GM21515 (cell line): Measurements from ENCODE around the gene NDUFS4.
"Not testable (repeated sequence)": the region's sequence is repeated elsewhere in the genome, so short reads cannot be mapped to it uniquely, and the experiment has no call there.

ENCODE experiments used
- ATAC-seq: cut with Tn5 transposase; IDR thresholded peaks from one replicate; pipeline ENCODE4 v1.9.1; 2021; ENCODE audit not compliant: unreplicated experiment

Gene NDUFS4

DNA sequence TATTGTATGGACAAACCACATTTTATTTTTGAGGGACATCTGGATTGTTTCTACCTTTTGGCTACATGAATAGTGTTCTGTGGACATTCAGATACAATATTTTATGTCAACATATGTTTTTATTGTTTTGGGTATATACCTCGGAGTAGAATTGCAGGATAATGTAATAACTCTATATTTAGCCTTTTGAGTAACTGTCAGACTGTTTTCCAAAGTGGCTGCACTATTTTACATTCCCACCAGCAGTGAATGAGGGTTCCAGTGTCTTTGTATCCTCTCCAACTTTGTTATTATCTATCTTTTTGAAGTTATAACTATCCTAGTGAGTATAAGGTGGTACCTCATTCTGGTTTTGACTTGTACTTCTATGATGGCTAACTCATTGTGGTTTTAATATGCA is 11.0 kb downstream of the NDUFS4 start:
- no peak for ATAC-seq

DNA sequence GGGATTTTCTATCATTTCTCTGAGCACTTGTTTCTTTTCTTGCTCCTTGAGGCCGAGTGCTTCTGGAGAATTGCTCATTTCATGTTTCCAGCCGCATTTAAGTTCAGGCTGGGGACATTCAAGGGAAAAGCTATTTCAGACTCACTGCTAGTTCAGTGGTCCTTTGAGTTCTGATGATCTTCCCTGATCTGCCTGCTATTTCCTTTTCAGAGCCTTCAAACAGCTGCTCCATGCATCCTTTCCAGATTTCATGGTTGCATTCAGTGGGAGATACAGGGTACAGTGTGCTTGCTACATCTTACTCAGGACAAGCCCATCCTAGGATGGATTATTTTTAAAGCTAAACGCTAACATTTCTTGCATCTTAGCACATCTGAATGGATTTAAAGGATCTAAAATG is 14.7 kb downstream of the NDUFS4 start:
- ATAC-seq: no peak

DNA sequence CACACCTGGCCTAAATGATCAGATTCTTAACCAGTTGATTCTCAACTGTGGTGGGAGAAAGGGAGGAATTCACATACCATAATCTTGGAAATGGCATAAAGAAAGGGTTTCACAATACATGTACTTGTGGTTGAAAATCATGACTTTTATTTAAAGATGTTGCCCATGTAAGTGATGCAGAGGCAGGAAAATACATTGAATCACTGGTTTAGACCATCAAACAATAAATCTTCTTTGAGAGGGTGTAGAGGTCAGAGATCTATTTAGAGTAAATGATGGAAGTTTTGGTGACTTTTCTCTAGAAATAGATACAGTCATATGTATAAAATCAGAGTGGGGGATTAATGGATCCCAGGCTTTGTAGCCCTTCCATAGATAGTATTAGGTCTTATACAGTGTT is 15.4 kb downstream of the NDUFS4 start:
- ATAC-seq: no peak

DNA sequence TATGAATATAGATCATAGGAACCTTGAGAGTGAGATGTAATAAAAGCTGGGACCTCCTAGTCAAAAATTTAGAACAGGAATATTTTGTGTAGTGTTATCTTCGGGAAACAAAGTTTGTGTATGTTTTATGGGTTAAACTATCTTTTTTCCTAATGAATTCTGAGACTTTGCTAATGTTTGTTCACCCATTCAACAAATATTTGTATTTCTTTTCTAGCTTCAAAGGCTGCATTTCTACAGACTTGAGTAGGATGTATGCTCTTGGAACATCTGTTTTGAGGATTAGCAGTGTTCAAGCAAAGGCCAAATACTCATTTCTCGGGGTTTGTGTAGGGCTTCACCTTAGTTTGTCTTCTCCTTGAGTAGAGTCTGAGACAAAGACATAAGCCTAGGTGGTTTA is 16.2 kb downstream of the NDUFS4 start:
- ATAC-seq: no peak

DNA sequence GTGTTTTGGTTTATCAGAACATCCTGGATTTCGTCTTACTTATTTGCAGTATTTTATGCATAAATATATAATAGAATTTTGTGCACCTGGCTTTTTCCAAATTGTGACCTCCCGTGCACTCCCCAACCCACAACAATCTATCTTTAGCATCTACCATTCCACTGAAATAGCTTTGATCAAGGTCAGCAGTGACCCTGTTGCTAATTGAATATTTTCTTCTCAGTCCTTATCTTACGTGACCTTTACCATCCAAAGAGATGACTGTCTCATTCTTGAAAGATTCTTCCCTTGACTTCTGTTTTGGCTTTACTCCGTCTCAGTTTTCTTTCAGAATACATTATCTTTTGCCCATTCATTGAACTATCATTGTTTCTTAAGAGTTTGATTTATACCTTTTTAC is 18.4 kb downstream of the NDUFS4 start:
- ATAC-seq: no peak

DNA sequence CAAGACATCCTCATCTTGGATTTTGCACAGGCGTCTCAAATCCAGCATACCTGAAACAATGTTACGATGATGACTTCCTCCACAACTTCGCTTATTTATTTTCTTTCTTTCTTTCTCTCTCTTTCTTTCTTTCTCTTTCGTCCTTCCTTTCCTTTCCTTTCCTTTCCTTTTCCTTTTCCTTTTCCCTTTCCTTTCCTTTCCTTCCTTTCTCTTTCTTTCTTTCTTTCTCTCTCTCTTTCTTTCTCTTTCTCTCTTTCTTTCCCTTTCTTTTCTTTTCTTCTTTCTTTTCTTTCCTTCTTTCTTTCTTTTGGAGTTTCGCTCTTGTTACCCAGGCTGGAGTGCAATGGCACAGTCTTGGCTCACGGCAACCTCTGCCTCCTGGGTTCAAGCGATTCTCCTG is 20.1 kb downstream of the NDUFS4 start:
- no peak for ATAC-seq

DNA sequence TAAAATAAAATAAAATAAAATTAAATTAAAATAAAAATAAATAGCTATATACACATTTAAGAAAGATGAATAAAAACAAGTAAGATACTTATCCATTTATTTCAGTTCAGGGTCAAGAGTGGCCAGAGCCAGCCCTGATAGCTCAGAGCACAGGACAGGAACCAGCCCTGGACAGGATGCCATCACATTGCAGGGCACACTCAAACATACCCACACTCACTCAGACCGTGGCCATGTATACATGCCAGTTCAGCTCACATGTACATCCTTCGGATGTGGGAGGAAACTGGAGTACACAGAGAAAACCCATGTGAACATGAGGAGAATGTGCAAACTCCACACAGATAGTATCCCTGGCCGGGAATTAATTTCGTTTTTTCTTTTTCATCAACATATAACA is 21.8 kb downstream of the NDUFS4 start:
- ATAC-seq: no peak

DNA sequence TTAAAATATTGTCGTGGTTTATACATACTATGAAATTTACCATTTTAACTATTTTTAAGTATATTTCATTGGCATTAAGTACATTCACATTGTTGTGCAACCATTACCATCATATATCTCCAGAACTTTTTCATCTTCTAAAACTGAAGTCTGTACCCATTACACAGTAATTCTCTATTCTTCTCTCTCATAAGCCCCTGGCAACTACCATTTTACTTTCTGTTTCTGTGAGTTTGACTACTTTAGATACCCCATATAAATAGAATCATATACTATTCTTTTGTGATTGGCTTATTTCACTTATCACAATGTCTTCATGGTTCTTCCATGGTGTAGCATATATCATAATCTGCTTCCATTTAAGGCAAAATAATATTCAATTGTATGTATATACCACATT is 30.3 kb downstream of the NDUFS4 start:
- no peak for ATAC-seq

DNA sequence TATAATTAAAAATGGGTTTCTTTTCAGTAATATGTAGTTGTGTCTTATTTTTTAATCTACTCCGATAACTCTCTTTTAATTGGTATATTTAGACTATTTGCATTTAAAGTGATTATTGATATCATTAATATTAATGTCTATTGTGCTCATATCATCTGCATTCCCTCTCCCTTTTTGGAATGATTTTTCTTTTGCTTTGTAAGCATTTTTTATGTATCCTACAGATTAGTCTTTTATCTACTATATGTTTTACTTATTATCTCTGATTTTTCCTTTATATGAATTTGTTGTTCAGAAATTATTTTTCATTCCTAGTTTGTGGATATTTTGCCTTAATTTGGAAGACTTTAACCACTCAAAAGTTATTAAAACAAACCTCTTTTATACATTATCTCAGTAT is 34.0 kb downstream of the NDUFS4 start:
- ATAC-seq: no peak

DNA sequence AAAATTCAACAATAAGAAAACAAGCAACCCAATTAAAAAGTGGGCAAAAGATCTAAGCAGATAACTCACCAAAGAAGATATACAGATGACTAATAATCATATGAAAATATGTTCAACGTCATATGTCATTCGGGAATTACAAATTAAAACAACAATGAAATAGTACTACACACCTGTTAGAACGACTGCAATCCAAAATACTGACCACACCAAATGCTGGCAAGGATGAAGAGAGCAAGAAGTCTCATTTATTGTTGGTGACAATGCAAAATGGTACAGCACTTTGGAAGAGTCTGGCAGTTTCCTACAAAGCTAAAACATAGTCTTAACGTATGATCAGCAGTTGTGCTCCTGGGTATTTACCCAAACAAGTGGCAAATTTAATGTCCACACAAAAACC is 37.5 kb downstream of the NDUFS4 start:
- no peak for ATAC-seq

DNA sequence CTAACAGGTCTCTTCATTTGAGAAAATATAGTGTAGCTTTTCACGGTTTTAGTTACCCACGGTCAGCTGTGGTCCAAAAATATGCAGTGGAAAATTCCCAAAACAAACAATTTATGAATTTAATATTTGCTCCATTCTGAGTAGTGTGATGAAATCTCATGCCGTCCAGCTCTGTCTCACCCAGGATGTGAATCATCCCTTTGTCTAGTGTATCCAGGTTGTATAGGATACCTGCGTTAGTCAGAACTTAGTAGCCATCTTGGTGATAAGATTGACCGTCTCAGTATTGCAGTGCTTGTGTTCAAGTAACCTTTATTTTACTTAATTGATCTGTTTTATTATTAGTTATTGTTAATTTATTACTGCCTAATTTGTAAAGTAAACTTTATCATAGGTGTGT is 41.1 kb downstream of the NDUFS4 start:
- ATAC-seq: no peak

DNA sequence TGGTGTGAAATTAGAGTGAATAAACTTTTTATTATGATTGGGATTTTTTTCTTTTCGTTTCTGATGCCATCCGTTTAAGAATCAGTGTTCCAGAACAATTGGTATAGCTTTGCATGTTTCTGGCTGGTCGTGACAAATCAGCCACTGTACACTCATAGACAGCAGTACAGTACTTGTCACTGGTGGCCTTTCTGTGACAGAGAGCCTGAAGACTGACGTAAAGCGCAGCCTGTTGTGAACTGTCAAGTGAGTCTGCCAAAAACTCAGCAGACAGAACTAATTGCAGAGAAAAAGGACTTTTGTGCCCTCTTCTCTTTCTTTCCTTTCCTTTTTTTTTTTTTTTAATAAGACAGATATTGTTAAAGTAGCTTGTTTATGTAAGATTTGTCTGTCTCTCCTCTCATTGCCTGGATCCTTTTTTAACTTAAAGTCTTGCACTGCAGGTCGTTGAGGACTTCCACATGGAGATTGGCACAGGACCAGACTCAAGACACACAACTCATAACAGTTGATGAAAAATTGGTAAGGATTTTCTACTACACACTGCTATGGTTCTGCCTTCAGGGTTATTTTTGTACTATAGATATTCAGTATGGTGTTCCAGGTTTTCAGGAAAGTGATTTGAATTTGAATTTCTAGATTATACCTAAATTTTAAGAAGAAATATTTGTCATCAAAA is 42.7 kb downstream of the NDUFS4 start:
- ATAC-seq: no peak

DNA sequence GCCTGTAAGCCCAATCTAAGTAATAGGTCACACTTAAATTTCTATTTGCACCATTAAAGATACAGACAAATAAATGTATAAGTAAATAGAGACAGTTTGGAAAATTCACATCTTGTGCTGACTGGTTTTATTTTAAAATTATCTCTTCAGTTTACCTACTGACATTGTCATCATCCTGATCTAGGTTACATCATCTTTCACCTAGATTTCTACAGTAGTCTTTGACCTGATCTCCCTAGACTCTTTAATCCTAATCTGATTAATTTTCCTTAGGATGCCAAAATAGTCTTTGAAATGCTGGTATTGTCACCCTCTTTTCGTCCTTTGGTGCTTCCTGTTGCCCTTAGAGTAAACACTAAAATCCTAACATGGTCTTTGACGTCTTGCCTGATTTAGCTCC is 43.9 kb downstream of the NDUFS4 start:
- ATAC-seq: no peak

DNA sequence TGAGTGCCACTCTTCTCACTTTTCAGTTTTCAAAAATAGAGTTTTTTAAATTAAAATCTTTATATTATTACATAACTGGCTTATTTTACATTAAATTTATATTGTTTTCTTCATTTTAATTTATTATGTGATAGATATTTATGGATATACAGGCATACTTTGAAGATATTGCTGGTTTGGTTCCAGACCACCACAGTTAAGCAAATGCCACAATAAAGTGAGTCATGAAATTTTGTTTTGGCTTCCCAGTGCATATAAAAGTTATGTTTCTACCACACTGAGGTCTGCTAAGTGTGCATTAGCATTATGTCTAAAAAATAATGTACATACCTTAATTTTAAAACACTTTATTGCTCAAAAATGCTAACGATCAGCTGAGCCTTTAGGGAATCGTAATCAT is 47.4 kb downstream of the NDUFS4 start:
- no peak for ATAC-seq

DNA sequence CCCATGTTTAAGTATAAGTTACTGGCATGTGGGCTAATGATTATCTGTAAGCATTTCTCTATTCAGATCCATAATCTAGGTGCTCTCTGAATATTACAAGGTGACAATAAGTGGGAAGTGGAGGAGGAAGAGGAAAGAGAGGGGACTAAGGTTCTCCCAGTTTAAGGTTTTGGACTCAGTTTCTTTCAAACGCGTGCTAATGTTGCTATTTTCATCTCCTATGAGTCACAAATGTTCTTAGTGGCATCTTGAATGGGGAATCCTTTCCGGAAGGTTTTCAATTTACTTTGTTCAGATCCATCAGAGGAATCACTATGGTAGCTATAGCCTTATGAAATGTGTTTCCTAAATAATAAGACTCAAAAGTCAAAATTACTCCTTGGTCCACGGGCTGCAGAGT is 48.5 kb downstream of the NDUFS4 start:
- not testable (repeated sequence) for ATAC-seq

DNA sequence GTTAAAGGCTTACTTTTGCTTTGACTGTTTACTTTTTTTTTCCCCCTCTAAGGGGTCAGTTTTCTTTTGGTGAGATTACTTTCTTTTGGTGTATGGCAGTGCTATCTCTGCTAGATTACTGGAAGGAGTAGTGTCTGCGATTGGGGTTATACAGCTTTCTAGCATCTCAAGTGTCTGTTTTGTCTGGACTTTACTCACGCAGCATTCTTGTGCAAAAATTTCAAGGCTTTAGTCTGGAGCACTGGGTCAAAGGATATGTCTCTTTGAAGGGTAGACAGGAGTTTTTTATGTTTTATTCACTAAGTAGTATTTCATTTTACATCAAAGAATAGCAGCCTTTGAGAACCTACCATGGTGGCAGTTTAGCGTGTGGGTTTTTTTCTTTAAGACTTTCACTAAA is 52.6 kb downstream of the NDUFS4 start:
- no peak for ATAC-seq

DNA sequence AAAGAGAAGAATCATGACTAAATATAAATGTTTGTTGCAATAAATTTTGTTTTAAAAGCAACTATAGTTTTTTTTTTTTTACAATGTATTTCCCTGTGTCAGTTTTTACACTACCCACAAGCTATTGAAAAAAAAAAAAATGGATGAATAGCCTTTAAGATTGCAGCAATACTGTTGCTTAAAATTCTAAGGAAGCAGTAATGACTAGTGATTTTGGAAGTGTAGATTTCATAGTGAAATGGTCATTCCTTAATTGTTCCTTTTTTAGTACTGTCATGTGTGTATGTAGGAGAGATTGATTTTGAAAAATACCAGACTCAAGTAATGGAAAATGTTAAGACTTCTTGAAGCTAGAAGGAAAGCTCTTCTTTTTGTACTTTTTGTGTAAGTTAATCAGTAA is 53.1 kb downstream of the NDUFS4 start:
- ATAC-seq: no peak

DNA sequence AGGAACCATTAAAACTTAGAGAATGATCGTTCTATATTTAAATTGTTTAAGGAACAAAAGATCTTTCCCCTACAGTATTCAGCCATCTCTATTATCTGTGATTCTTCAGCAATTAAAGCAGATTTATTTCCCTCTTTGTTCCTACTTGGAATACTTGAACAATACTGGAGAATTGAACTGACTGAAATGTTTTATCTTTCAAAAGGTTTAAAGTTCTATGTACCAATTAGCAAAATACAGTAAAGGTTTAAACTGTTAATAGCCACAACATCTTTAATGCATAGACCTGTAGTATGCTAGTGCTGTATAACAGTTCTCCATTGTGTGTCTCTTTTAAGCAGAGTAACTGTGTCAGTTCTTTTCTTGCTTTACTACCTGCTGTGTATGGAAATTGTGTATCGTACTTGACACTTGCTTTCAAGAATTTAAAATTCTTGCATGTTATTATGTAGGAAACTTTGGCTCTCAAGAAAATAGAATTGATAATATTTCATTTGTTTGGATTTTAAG is 54.0 kb downstream of the NDUFS4 start:
- ATAC-seq: no peak

DNA sequence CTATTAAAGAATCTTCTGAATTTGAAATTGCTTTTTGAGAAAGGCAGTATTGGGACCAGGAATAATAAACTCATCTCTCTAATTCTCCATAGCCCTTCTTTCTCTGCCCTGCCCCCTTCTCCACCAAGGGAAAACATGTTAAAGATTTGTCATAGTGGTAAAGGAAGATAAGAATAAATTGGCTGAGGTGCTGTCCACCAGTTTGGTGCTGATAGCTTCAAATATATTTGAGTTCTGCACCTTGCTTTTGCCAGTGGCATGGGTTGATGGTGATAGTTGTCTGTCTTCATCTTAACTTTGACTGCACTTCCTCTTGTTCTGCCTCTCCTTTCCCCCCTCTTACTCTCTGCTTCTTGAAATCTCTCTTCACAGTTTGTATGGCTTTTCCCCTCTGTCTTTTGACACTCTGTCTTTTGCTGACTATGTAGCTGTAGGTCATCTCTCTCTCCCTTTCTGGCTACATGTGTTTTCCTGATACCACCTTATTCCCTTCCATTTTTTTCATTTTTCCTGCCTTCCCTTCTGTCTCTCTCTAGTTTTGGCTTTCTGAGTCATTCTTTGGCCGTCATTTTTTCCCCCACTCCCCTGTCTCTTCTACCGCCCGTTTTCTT is 56.6 kb downstream of the NDUFS4 start:
- ATAC-seq: no peak

DNA sequence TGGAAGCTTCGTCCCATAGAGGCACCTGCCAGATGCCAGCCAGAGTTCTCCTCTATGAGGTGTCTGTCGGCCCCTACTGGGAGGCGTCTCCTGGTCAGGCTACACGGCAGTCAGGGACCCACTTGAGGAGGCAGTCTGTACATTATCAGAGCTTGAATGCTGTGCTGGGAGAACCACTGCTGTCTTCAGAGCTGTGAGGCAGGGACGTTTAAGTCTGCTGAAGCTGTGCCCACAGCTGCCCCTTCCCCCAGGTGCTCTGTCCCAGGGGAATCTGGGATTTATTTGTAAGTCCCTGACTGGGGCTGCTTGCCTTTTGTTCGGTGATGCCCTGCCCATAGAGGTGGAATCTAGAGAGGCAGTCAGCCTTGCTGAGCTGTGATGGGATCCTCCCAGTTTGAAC is 70.8 kb downstream of the NDUFS4 start:
- no peak for ATAC-seq

DNA sequence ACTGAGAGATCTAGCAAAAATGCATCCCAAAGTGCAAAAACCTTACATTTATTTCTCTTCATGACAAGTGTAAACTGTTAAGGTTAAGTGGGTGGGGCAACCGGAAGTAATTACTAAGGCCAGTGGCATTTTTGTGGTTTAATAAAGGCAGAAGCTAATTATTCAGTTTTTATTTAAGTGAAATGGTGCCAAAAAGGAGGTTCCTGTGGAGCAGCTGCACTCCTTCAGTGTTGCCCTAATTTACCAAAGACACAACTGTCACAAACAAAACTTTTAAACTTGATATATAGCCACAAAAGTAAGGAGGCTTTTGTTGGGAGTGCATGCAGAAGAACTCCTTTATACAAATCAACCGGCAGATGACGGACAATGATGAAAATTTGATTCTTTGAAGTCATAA is 81.6 kb downstream of the NDUFS4 start:
- no peak for ATAC-seq

DNA sequence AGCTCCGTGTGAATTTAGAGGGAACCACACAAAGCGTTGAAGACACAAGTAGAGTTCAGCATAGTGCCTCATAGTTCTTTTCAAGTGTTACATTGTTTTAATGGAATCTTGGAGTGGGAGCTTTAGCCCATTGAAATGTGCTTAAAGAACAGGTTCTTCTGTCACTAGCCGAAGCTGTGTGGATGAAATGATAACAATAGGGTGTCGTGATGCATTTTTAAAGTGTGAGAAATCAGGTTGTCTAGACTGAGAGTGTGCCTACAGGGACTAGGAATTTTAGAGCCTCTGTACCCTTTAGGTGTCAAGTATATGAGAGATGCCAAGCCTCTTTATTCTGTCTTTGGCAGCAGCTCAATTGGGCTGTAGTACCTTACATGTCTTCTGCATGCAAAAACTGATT is 83.0 kb downstream of the NDUFS4 start:
- ATAC-seq: no peak

DNA sequence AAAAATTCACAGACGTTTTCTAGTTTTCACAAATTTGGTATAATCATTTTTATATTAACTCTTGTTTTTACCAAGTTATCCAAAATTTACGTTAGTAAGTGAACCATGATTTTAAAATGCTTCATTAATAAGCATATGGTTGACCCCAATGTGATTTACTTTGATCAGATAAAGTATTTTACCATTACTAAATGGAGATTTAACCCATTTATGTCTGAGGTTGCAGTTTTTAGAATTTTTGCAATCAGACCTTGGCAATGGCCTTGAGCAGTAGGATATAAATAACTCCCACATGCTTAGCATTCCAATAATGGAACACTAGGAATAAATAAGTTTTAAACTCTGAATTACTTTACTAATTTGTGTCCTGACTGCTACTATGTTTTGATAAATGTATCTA is 84.6 kb downstream of the NDUFS4 start:
- no peak for ATAC-seq
